Osteocyte (in vitro differentiated cells): ENCODE results near the gene PKNOX2. TPM values are rescaled to one million over a fixed set of nuclear protein-coding genes. Genes with fewer than 3 reads are reported as not detected.

Experiments
- DNase-seq: peaks from one replicate; pipeline ENCODE4 v3.0.0; 2021; ENCODE audit warnings: mixed read lengths; ENCODE audit not compliant: unreplicated experiment; ENCODE audit errors: extremely low spot score
- H3K27ac Mint-ChIP-seq: one replicate; pipeline ENCODE4 v1.8.0; 2021; ENCODE audit warnings: mild to moderate bottlenecking, mixed read lengths; ENCODE audit not compliant: unreplicated experiment
- H3K27me3 Mint-ChIP-seq: one replicate; pipeline ENCODE4 v1.8.0; 2021; ENCODE audit warnings: mixed read lengths; ENCODE audit not compliant: unreplicated experiment
- H3K36me3 Mint-ChIP-seq: one replicate; pipeline ENCODE4 v1.8.0; 2021; ENCODE audit warnings: mixed read lengths; ENCODE audit not compliant: unreplicated experiment
- H3K4me1 Mint-ChIP-seq: one replicate; pipeline ENCODE4 v1.8.0; 2021; ENCODE audit warnings: mixed read lengths; ENCODE audit not compliant: unreplicated experiment
- H3K4me3 Mint-ChIP-seq: one replicate; pipeline ENCODE4 v1.8.0; 2021; ENCODE audit warnings: mild to moderate bottlenecking, moderate library complexity, mixed read lengths; ENCODE audit not compliant: unreplicated experiment
- H3K9me3 Mint-ChIP-seq: one replicate; pipeline ENCODE4 v1.8.0; 2021; ENCODE audit warnings: mixed read lengths; ENCODE audit not compliant: unreplicated experiment
- CTCF ChIP-seq: fragments of 200-600 bp; sonication (generic); IDR thresholded peaks from 2 replicates; pipeline ENCODE4 v1.5.0; 2021; ENCODE audit warnings: antibody characterized with exemption, mild to moderate bottlenecking, moderate library complexity
- total RNA-seq: library from RNA; stranded (reverse); gene quantifications from 2 replicates; pipeline ENCODE4 v1.2.1, GENCODE V29; 2021

PKNOX2 gene
- total RNA-seq, 1 donor from 2014 or later: 89.3 TPM

- Mint-ChIP-seq H3K27me3 (no peaks in the 10 kb centered on the region), H3K27ac (no peak overlapping the region), H3K4me3 (no peak overlapping the region), H3K9me3 (no peaks in the 10 kb centered on the region), H3K36me3 (peaks cover 41% of the 10 kb centered on the region), H3K4me1 (peaks cover 20% of the 10 kb centered on the region)
- TF ChIP-seq CTCF: no peak
- no peak for DNase-seq
These were observed 203.2 kb downstream of the PKNOX2 start for GRCh38 chr11:125367710-125368109.

DNA sequence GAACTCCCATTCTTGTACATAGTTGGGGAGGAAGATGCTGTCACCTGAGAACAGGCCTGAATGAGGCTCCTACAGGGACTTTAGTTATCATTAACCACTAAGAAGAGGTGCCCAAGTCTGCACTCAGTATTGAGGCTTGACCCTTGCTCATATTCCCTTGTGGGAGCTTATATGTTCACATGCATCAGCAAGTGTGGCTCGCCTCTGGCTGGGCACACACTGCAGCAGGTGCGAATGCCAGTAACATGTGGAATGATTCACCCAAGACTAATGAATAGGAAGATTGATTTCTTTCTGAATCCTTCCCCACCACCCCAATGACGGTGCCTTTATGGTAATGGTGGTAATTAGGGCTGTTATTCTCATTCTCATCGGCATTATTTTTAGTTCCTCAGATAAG lies 204.2 kb downstream of the PKNOX2 start:
- H3K27ac Mint-ChIP-seq: no peak overlapping the region
- H3K4me1 Mint-ChIP-seq: peaks cover 15% of the 10 kb centered on the region
- no peak for DNase-seq
- peaks cover 44% of the 10 kb centered on the region for H3K36me3 Mint-ChIP-seq
- no peaks in the 10 kb centered on the region for H3K9me3 Mint-ChIP-seq
- TF ChIP-seq CTCF: no peak
- no peaks in the 10 kb centered on the region for H3K27me3 Mint-ChIP-seq
- no peak overlapping the region for H3K4me3 Mint-ChIP-seq

- Mint-ChIP-seq H3K36me3 (peaks cover 40% of the 10 kb centered on the region), H3K4me3 (no peak overlapping the region)
- TF ChIP-seq CTCF: no peak
These were observed 205.3 kb downstream of the PKNOX2 start for GRCh38 chr11:125369808-125370207.

GRCh38 chr11:125370561-125371389 lies 206.2 kb downstream of the PKNOX2 start:
- TF ChIP-seq CTCF: no peak

More at GRCh38 chr11:125369808-125370207, 205.3 kb downstream of the PKNOX2 start:
- Mint-ChIP-seq H3K27me3 (no peaks in the 10 kb centered on the region), H3K27ac (no peak overlapping the region), H3K9me3 (no peaks in the 10 kb centered on the region), H3K4me1 (peaks cover 6% of the 10 kb centered on the region)
- no peak for DNase-seq

GRCh38 chr11:125371431-125371935 lies 206.9 kb downstream of the PKNOX2 start:
- no peak overlapping the region for H3K4me3 Mint-ChIP-seq

More at GRCh38 chr11:125370561-125371389, 206.2 kb downstream of the PKNOX2 start:
- Mint-ChIP-seq H3K27me3 (no peaks in the 10 kb centered on the region), H3K9me3 (no peaks in the 10 kb centered on the region), H3K4me3 (no peak overlapping the region), H3K36me3 (peaks cover 43% of the 10 kb centered on the region), H3K27ac (no peak overlapping the region), H3K4me1 (peaks cover 6% of the 10 kb centered on the region)
- no peak for DNase-seq

More at GRCh38 chr11:125371431-125371935, 206.9 kb downstream of the PKNOX2 start:
- H3K27ac Mint-ChIP-seq: no peak overlapping the region
- no peaks in the 10 kb centered on the region for H3K9me3 Mint-ChIP-seq
- peaks cover 45% of the 10 kb centered on the region for H3K36me3 Mint-ChIP-seq
- TF ChIP-seq CTCF: no peak
- H3K4me1 Mint-ChIP-seq: peaks cover 9% of the 10 kb centered on the region
- DNase-seq: no peak
- no peaks in the 10 kb centered on the region for H3K27me3 Mint-ChIP-seq
